DND-41 (cell line): ENCODE data around the gene SPATA3.

Experiments used
- ATAC-seq: fragments of 200-7000 bp; cut with Tn5 transposase; 3 replicates; pipeline ENCODE4 v1.9.1; 2021; ENCODE audit warnings: low read depth; ENCODE audit not compliant: insufficient read depth
- DNase-seq: peaks from one replicate; pipeline ENCODE4 v3.0.0-alpha.2; 2020
- H2AFZ ChIP-seq: 2 replicates; pipeline ENCODE4 v1.6.0; 2012; ENCODE audit warnings: low read depth, low read length
- H3K27ac ChIP-seq: 2 replicates; pipeline ENCODE4 v1.5.1; 2012; ENCODE audit warnings: low read length, inconsistent platforms
- H3K27me3 ChIP-seq: fragments of 200-600 bp; sonication (generic); 2 replicates; pipeline ENCODE4 v1.6.0; 2012; ENCODE audit warnings: low read length, mild to moderate bottlenecking, inconsistent platforms; ENCODE audit not compliant: insufficient read depth, poor library complexity
- H3K36me3 ChIP-seq: 2 replicates; pipeline ENCODE4 v1.5.1; 2012; ENCODE audit warnings: low read length, inconsistent platforms; ENCODE audit not compliant: insufficient read depth
- H3K4me1 ChIP-seq: 2 replicates; pipeline ENCODE4 v1.5.1; 2012; ENCODE audit warnings: mild to moderate bottlenecking, low read length; ENCODE audit not compliant: insufficient read depth
- H3K4me2 ChIP-seq: 2 replicates; pipeline ENCODE4 v1.6.0; 2012; ENCODE audit warnings: mild to moderate bottlenecking, moderate library complexity, low read length, inconsistent platforms; ENCODE audit not compliant: insufficient read depth
- H3K4me3 ChIP-seq, 2 experiments: fragments of 200-600 bp in 1 of 2; shearing (Covaris generic) in 1 of 2; 2 replicates each; pipeline ENCODE4 v1.5.1; 2012 to 2016; ENCODE audit warnings: inconsistent platforms in 2 of 2, low read length in 2 of 2, mild to moderate bottlenecking in 2 of 2, low read depth in 1 of 2, moderate library complexity in 1 of 2
- H3K79me2 ChIP-seq: 2 replicates; pipeline ENCODE4 v1.6.0; 2012; ENCODE audit warnings: low read length, inconsistent platforms; ENCODE audit not compliant: insufficient read depth
- H3K9ac ChIP-seq: 2 replicates; pipeline ENCODE4 v1.6.0; 2012; ENCODE audit warnings: low read depth, mild to moderate bottlenecking, inconsistent platforms, low read length, moderate library complexity
- H3K9me3 ChIP-seq: 2 replicates; pipeline ENCODE4 v1.5.1; 2012; ENCODE audit warnings: low read length, moderate library complexity, mild to moderate bottlenecking, inconsistent platforms; ENCODE audit not compliant: insufficient read depth, severe bottlenecking
- H4K20me1 ChIP-seq: 2 replicates; pipeline ENCODE4 v1.6.0; 2012; ENCODE audit warnings: low read length; ENCODE audit not compliant: insufficient read depth
- CTCF ChIP-seq: IDR thresholded peaks from 2 replicates; pipeline ENCODE4 v1.5.1; 2012; ENCODE audit warnings: borderline replicate concordance, low read length, moderate library complexity, mild to moderate bottlenecking; ENCODE audit not compliant: poor library complexity, severe bottlenecking; ENCODE audit errors: extremely low read depth
- EZH2 ChIP-seq: IDR thresholded peaks from 3 replicates; pipeline ENCODE4 v1.6.1; 2012; ENCODE audit warnings: borderline replicate concordance, low read depth, mild to moderate bottlenecking, moderate library complexity, low read length, inconsistent platforms; ENCODE audit not compliant: severe bottlenecking

The SPATA3 gene

GRCh38 chr2:231008131-231008530 is 12.2 kb downstream of the SPATA3 start:
- Histone ChIP-seq H3K36me3 (no peaks in the 10 kb centered on the region), H3K4me3 (no peak overlapping the region), H3K79me2 (no peaks in the 10 kb centered on the region), H3K9me3 (peaks cover 4% of the 10 kb centered on the region), H3K4me2 (no peak overlapping the region), H3K9ac (no peak overlapping the region), H3K4me1 (no peaks in the 10 kb centered on the region), H3K27me3 (peaks cover 18% of the 10 kb centered on the region), H4K20me1 (no peaks in the 10 kb centered on the region), H3K27ac (no peak overlapping the region), H2AFZ (no peak overlapping the region)
- no peak for TF ChIP-seq CTCF
- no peak for TF ChIP-seq EZH2
- ATAC-seq (no peak), DNase-seq (no peak)

- Histone ChIP-seq H4K20me1 (no peaks in the 10 kb centered on the region), H3K4me2 (no peak overlapping the region), H2AFZ (no peak overlapping the region), H3K27me3 (peaks cover 24% of the 10 kb centered on the region), H3K4me1 (no peaks in the 10 kb centered on the region), H3K36me3 (no peaks in the 10 kb centered on the region), H3K27ac (no peak overlapping the region), H3K9me3 (peaks cover 4% of the 10 kb centered on the region), H3K4me3 (no peak overlapping the region), H3K9ac (no peak overlapping the region), H3K79me2 (no peaks in the 10 kb centered on the region)
- ATAC-seq (no peak), DNase-seq (no peak)
- TF ChIP-seq CTCF (no peak), EZH2 (no peak)
Observed at GRCh38 chr2:231009236-231009919, 13.5 kb downstream of the SPATA3 start.

- no peak overlapping the region for H3K9ac ChIP-seq
- DNase-seq (no peak), ATAC-seq (no peak)
- no peak for TF ChIP-seq EZH2
- no peak for TF ChIP-seq CTCF
- H3K9me3 ChIP-seq = peaks cover 3% of the 10 kb centered on the region
- no peak overlapping the region for H3K4me3 ChIP-seq
- H2AFZ ChIP-seq = no peak overlapping the region
- H3K27ac ChIP-seq = no peak overlapping the region
- peaks cover 31% of the 10 kb centered on the region for H3K27me3 ChIP-seq
- no peaks in the 10 kb centered on the region for H3K4me1 ChIP-seq
- no peak overlapping the region for H3K4me2 ChIP-seq
- no peaks in the 10 kb centered on the region for H3K36me3 ChIP-seq
- H3K79me2 ChIP-seq = no peaks in the 10 kb centered on the region
- no peaks in the 10 kb centered on the region for H4K20me1 ChIP-seq
Observed at GRCh38 chr2:231010201-231010730, 14.3 kb downstream of the SPATA3 start.
